ENCODE data around the gene SLC30A9. TPM values are rescaled to one million over a fixed set of nuclear protein-coding genes. Genes with fewer than 3 reads are reported as not detected.

The SLC30A9 gene
- total RNA-seq, 4 donors from 2014 or later = 39.4 to 54.9 (median 46.7) TPM

GRCh38 chr4:41994461-41994985, 4.2 kb downstream of the SLC30A9 start:
- TF ChIP-seq CTCF (IDR thresholded peaks at IDR 0.05) (no peak), EP300 (IDR thresholded peaks at IDR 0.05) (no peak), POLR2A (IDR thresholded peaks at IDR 0.05) (no peak)
- Histone ChIP-seq H3K27ac (no peak overlapping the region), H3K27me3 (no peaks in the 10 kb centered on the region), H3K4me1 (peaks cover 5 to 23% (median 11%) of the 10 kb centered on the region in 3 donors), H3K9me3 (no peaks in the 10 kb centered on the region), H3K4me3 (no peak overlapping the region), H3K36me3 (no peaks in the 10 kb centered on the region)
- 73 to 90% methylated on average over 3 of the region's 3 CpGs for WGBS, 2 donors (ENCODE audit: low coverage in 1 of 2)
- no peak for ATAC-seq

- 73 to 90% methylated on average over 2 to 3 of the region's 3 CpGs for WGBS, 2 donors (ENCODE audit: low coverage in 1 of 2)
- peaks cover 0 to 9% of the 10 kb centered on the region in 2 donors for H3K36me3 ChIP-seq
- no peaks in the 10 kb centered on the region for H3K27me3 ChIP-seq
- no peak for TF ChIP-seq EP300 (IDR thresholded peaks at IDR 0.05)
- TF ChIP-seq POLR2AphosphoS5 (IDR thresholded peaks at IDR 0.05) = no peak
- TF ChIP-seq POLR2A (IDR thresholded peaks at IDR 0.05) = no peak
- no peak for TF ChIP-seq CTCF (IDR thresholded peaks at IDR 0.05)
- no peak overlapping the region for H3K27ac ChIP-seq
- no peaks in the 10 kb centered on the region for H3K9me3 ChIP-seq
- H3K4me1 ChIP-seq = no peaks in the 10 kb centered on the region
- no peak overlapping the region for H3K4me3 ChIP-seq
- ATAC-seq = no peak
These were observed 7.7 kb downstream of the SLC30A9 start for GRCh38 chr4:41998019-41998418.

- H3K4me3 ChIP-seq = no peak overlapping the region
- no peak overlapping the region for H3K27ac ChIP-seq
- peaks cover 0 to 16% of the 10 kb centered on the region in 2 donors for H3K36me3 ChIP-seq
- TF ChIP-seq EP300 (IDR thresholded peaks at IDR 0.05) (no peak), POLR2AphosphoS5 (IDR thresholded peaks at IDR 0.05) (no peak), POLR2A (IDR thresholded peaks at IDR 0.05) (no peak), CTCF (IDR thresholded peaks at IDR 0.05) (no peak)
- no peak for ATAC-seq
- H3K27me3 ChIP-seq = no peaks in the 10 kb centered on the region
- no peaks in the 10 kb centered on the region for H3K9me3 ChIP-seq
- H3K4me1 ChIP-seq = no peaks in the 10 kb centered on the region
These were observed 9.0 kb downstream of the SLC30A9 start for GRCh38 chr4:41999321-41999720.

- no peaks in the 10 kb centered on the region for H3K4me1 ChIP-seq
- H3K27me3 ChIP-seq = no peaks in the 10 kb centered on the region
- H3K9me3 ChIP-seq = no peaks in the 10 kb centered on the region
- no peak overlapping the region for H3K4me3 ChIP-seq
- 90 to 98% methylated on average over 3 of the region's 3 CpGs for WGBS, 2 donors (ENCODE audit: low coverage in 1 of 2)
- no peak for ATAC-seq
- TF ChIP-seq CTCF (IDR thresholded peaks at IDR 0.05) (no peak), EP300 (IDR thresholded peaks at IDR 0.05) (no peak), POLR2AphosphoS5 (IDR thresholded peaks at IDR 0.05) (no peak), POLR2A (IDR thresholded peaks at IDR 0.05) (no peak)
- H3K27ac ChIP-seq = no peak overlapping the region
- H3K36me3 ChIP-seq = peaks cover 0 to 34% of the 10 kb centered on the region in 2 donors
These were observed 17.9 kb downstream of the SLC30A9 start for GRCh38 chr4:42008011-42008786.

- WGBS, 2 donors (ENCODE audit: low coverage in 1 of 2) = 96 to 98% methylated on average over 2 of the region's 2 CpGs
- Histone ChIP-seq H3K4me1 (peaks cover 0 to 5% (median 0%) of the 10 kb centered on the region in 3 donors), H3K27ac (no peak overlapping the region), H3K36me3 (peaks cover 0 to 25% of the 10 kb centered on the region in 2 donors), H3K27me3 (no peaks in the 10 kb centered on the region), H3K9me3 (no peaks in the 10 kb centered on the region), H3K4me3 (no peak overlapping the region)
- TF ChIP-seq EP300 (IDR thresholded peaks at IDR 0.05) = no peak
- no peak for TF ChIP-seq POLR2A (IDR thresholded peaks at IDR 0.05)
- TF ChIP-seq CTCF (IDR thresholded peaks at IDR 0.05) = no peak
- TF ChIP-seq POLR2AphosphoS5 (IDR thresholded peaks at IDR 0.05) = no peak
- no peak for ATAC-seq
These were observed 25.1 kb downstream of the SLC30A9 start for GRCh38 chr4:42015438-42015837.

Data from gastroesophageal sphincter (tissue), 4 donors.